HUES48 (cell line): ENCODE measurements around the gene MTM1.

Source experiments
- H3K27ac ChIP-seq: one replicate; pipeline ENCODE4 v1.7.0; 2013; ENCODE audit warnings: low read depth, low read length, inconsistent platforms
- H3K27me3 ChIP-seq: 2 replicates; pipeline ENCODE4 v1.6.1; 2013; ENCODE audit warnings: mild to moderate bottlenecking, low read length; ENCODE audit not compliant: control insufficient read depth, insufficient read depth
- H3K36me3 ChIP-seq: 2 replicates; pipeline ENCODE4 v1.6.1; 2013; ENCODE audit warnings: low read length; ENCODE audit not compliant: control insufficient read depth, insufficient read depth
- H3K4me1 ChIP-seq: 2 replicates; pipeline ENCODE4 v1.6.1; 2013; ENCODE audit warnings: mild to moderate bottlenecking, low read length; ENCODE audit not compliant: control insufficient read depth, insufficient read depth
- H3K4me3 ChIP-seq: 2 replicates; pipeline ENCODE4 v1.5.1; 2013; ENCODE audit warnings: mild to moderate bottlenecking, low read depth, low read length
- H3K9ac ChIP-seq: 2 replicates; pipeline ENCODE4 v1.6.1; 2013; ENCODE audit warnings: mild to moderate bottlenecking, low read depth, low read length, moderate library complexity
- H3K9me3 ChIP-seq: 2 replicates; pipeline ENCODE4 v1.6.1; 2013; ENCODE audit warnings: low read length; ENCODE audit not compliant: control insufficient read depth, insufficient read depth

Gene MTM1

DNA sequence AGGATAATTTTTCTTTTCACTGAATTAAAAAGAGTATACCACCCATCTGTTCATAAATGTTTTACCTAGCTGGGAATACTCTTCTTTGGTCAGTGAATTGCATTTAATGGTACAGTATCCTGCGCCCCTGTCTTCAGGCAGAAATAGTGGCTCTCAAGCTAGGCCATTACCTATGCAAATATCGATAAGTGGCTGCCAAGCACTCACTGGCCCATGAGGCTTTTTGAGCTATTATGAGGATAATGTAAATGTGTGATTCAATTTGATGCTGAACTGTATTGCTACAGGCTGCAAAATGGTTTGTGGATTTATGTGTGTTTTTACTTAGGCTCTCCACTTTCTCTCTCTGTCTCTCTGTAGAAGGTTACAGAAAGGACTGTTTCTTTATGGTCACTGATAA is 94.7 kb downstream of the MTM1 start:
- H3K36me3 ChIP-seq, result 0 out of 2 replicates have a peak, but pooled peaks cover 6% of the 10 kb centered on the region
- no peaks in the 10 kb centered on the region for H3K27me3 ChIP-seq
- no peaks in the 10 kb centered on the region for H3K4me1 ChIP-seq
- H3K9ac ChIP-seq, result no peak overlapping the region
- H3K27ac ChIP-seq, result no peak overlapping the region
- peaks cover 15% of the 10 kb centered on the region for H3K9me3 ChIP-seq
- no peak overlapping the region for H3K4me3 ChIP-seq

- Histone ChIP-seq H3K9me3 (peaks cover 19% of the 10 kb centered on the region), H3K36me3 (0 out of 2 replicates have a peak, but pooled peaks cover 6% of the 10 kb centered on the region), H3K4me3 (no peak overlapping the region), H3K27ac (no peak overlapping the region), H3K4me1 (no peaks in the 10 kb centered on the region), H3K27me3 (no peaks in the 10 kb centered on the region), H3K9ac (no peak overlapping the region)
Measured at GRCh38 chrX:150664290-150664689, 95.9 kb downstream of the MTM1 start.

- no peak overlapping the region for H3K9ac ChIP-seq
- H3K36me3 ChIP-seq, result 0 out of 2 replicates have a peak, but pooled peaks cover 1% of the 10 kb centered on the region
- H3K4me1 ChIP-seq, result no peaks in the 10 kb centered on the region
- no peaks in the 10 kb centered on the region for H3K27me3 ChIP-seq
- H3K4me3 ChIP-seq, result no peak overlapping the region
- H3K27ac ChIP-seq, result no peak overlapping the region
- peaks cover 8% of the 10 kb centered on the region for H3K9me3 ChIP-seq
Measured at GRCh38 chrX:150676221-150676620, 107.8 kb downstream of the MTM1 start.

DNA sequence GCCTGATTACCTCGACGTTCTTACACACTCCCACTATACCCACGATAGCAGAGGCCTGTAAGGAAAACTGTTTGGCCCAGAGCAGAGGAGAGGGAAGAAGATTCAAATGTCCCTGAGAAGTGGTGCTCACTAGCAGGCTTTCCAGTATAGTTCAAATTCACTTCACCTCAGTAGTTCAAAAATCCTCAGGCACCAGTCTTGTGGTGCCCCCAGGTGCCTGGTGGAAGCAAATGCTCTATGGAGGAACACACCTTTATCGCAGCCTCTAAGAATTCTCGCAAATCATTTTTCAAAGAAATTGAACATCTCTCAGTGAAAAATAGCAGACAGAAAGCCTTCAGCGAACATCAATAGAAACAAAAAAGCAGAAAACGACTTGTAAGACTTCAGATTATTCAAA is 112.6 kb downstream of the MTM1 start:
- no peak overlapping the region for H3K9ac ChIP-seq

GRCh38 chrX:150683112-150683511 is 114.7 kb downstream of the MTM1 start:
- H3K9me3 ChIP-seq, result peaks cover 15% of the 10 kb centered on the region
- H3K27me3 ChIP-seq, result no peaks in the 10 kb centered on the region
- H3K36me3 ChIP-seq, result no peaks in the 10 kb centered on the region
- no peak overlapping the region for H3K9ac ChIP-seq
- H3K27ac ChIP-seq, result no peak overlapping the region
- no peaks in the 10 kb centered on the region for H3K4me1 ChIP-seq
- no peak overlapping the region for H3K4me3 ChIP-seq

More for the DNA sequence above, 112.6 kb downstream of the MTM1 start:
- Histone ChIP-seq H3K27ac (no peak overlapping the region), H3K4me3 (no peak overlapping the region), H3K27me3 (no peaks in the 10 kb centered on the region), H3K36me3 (no peaks in the 10 kb centered on the region), H3K9me3 (peaks cover 14% of the 10 kb centered on the region), H3K4me1 (no peaks in the 10 kb centered on the region)

GRCh38 chrX:150683536-150684146 is 115.2 kb downstream of the MTM1 start:
- Histone ChIP-seq H3K27ac (no peak overlapping the region), H3K4me3 (no peak overlapping the region), H3K9ac (no peak overlapping the region), H3K27me3 (no peaks in the 10 kb centered on the region), H3K9me3 (peaks cover 13% of the 10 kb centered on the region), H3K4me1 (peaks cover under 1% of the 10 kb centered on the region; the same call in 1 of the 2 replicates), H3K36me3 (no peaks in the 10 kb centered on the region)

DNA sequence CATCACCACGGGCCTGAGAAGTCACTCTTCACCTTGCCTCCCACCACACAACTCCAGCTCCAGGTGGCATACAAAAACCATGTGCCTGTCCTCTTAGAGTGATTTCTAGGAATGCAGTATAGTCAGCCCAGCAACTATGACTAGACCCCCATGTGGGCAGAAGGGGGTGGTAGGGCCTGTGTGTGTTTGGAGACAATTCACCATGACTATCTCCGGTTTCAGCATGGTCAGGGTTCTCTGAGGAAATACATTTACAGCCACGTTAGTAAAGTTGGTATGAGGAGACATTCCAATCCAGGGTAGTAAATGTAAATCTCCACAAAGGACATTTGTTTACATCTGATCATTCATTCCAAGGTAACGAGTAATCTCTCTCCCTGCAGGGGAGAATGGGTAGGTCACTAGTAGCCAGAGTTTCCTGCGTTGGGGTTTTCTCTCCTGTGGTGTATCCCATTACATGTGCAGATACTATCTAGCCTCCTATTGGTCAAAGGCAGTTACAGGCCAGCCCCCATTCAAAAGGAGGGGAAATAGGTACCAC is 120.6 kb downstream of the MTM1 start:
- Histone ChIP-seq H3K27ac (peak overlapping the region; percentile 87), H3K27me3 (no peaks in the 10 kb centered on the region), H3K9ac (peak overlapping the region; percentile 3; the same call in 1 of the 2 replicates), H3K36me3 (no peaks in the 10 kb centered on the region), H3K9me3 (peaks cover 20% of the 10 kb centered on the region), H3K4me1 (peaks cover 5% of the 10 kb centered on the region; the same call in 1 of the 2 replicates), H3K4me3 (no peak overlapping the region)

GRCh38 chrX:150690126-150690525 is 121.7 kb downstream of the MTM1 start:
- Histone ChIP-seq H3K27me3 (no peaks in the 10 kb centered on the region), H3K9ac (no peak overlapping the region), H3K4me1 (peaks cover 5% of the 10 kb centered on the region; the same call in 1 of the 2 replicates), H3K4me3 (no peak overlapping the region), H3K27ac (no peak overlapping the region), H3K9me3 (peaks cover 20% of the 10 kb centered on the region), H3K36me3 (no peaks in the 10 kb centered on the region)

GRCh38 chrX:150692296-150692695 is 123.9 kb downstream of the MTM1 start:
- no peaks in the 10 kb centered on the region for H3K36me3 ChIP-seq
- H3K4me3 ChIP-seq, result peak overlapping the region; percentile 78
- H3K9me3 ChIP-seq, result peaks cover 16% of the 10 kb centered on the region
- peaks cover 5% of the 10 kb centered on the region; the same call in 1 of the 2 replicates for H3K4me1 ChIP-seq
- 0 out of 2 replicates have a peak overlapping the region, but pooled peaks have one; percentile 38 for H3K9ac ChIP-seq
- no peaks in the 10 kb centered on the region for H3K27me3 ChIP-seq
- H3K27ac ChIP-seq, result no peak overlapping the region

GRCh38 chrX:150692831-150693724 is 124.7 kb downstream of the MTM1 start, which contains the start of gene MTMR1:
Gene MTMR1 (plus strand): TSS chrX:150693396. CDS start chrX:150693531, 135 bp downstream.
- H3K4me1 ChIP-seq, result peaks cover 5% of the 10 kb centered on the region; the same call in 1 of the 2 replicates
- peak within 1 kb of the TSS; percentile 78 for H3K4me3 ChIP-seq
- peak within 1 kb of the TSS; percentile 62 for H3K9ac ChIP-seq
- H3K27ac ChIP-seq, result peak within 1 kb of the TSS; percentile 47
- no peaks in the 10 kb centered on the region for H3K36me3 ChIP-seq
- peaks cover 13% of the 10 kb centered on the region; the same call in 1 of the 2 replicates for H3K9me3 ChIP-seq
- H3K27me3 ChIP-seq, result no peaks in the 10 kb centered on the region
